Upper lobe of right lung (tissue), 1 donor: ENCODE data around the gene MET. TPM values are rescaled to one million over a fixed set of nuclear protein-coding genes. Genes with fewer than 3 reads are reported as not detected.

ENCODE experiments used
- ATAC-seq: fragments of 200-7000 bp; cut with Tn5 transposase; one replicate; pipeline ENCODE4 v1.9.1; 2020; ENCODE audit warnings: mild to moderate bottlenecking, moderate library complexity
- DNase-seq: peaks from one replicate; pipeline ENCODE4 v3.0.0-alpha.2; 2020
- H3K27ac ChIP-seq: fragments of 200-600 bp; one replicate; pipeline ENCODE4 v1.8.0; 2022
- H3K27me3 ChIP-seq: fragments of 200-600 bp; one replicate; pipeline ENCODE4 v1.8.0; 2022; ENCODE audit warnings: mild to moderate bottlenecking
- H3K36me3 ChIP-seq: fragments of 200-600 bp; one replicate; pipeline ENCODE4 v1.8.0; 2022
- H3K4me1 ChIP-seq: fragments of 200-600 bp; one replicate; pipeline ENCODE4 v1.8.0; 2022
- H3K4me3 ChIP-seq: fragments of 200-600 bp; one replicate; pipeline ENCODE4 v1.8.0; 2022; ENCODE audit warnings: mild to moderate bottlenecking
- H3K9me3 ChIP-seq: fragments of 200-600 bp; one replicate; pipeline ENCODE4 v1.8.0; 2022
- CTCF ChIP-seq: fragments of 200-600 bp; IDR thresholded peaks from one replicate; pipeline ENCODE4 v1.8.0; 2022; ENCODE audit warnings: antibody characterized with exemption
- intact Hi-C: fragments of 100-400 bp; cut with DNase I; formaldehyde crosslinking; loops from one replicate; pipeline ENCODE4 v1.11.0; 2022
- total RNA-seq: library from RNA; stranded (reverse); fragmentation: NEBNext Ultra II Directional; extraction: Animal tissue kit (Norgen Biotek cat#: 25700); gene quantifications from one replicate; pipeline ENCODE4 v1.2.1, GENCODE V29; 2021
- donor health status: DM: no; HTN: yes; CAD: no; lungs with severe emphysema.

MET gene
- total RNA-seq, 1 donor from 2014 or later: 69.6 TPM

GRCh38 chr7:116780521-116780920 is 108.5 kb downstream of the MET start:
- TF ChIP-seq CTCF: no peak
- H3K9me3 ChIP-seq: no peaks in the 10 kb centered on the region
- intact Hi-C loops: no loop called here
- no peaks in the 10 kb centered on the region for H3K27me3 ChIP-seq
- peaks cover 14% of the 10 kb centered on the region for H3K4me1 ChIP-seq
- H3K27ac ChIP-seq: no peak overlapping the region
- DNase-seq (no peak), ATAC-seq (no peak)
- H3K4me3 ChIP-seq: no peak overlapping the region
- H3K36me3 ChIP-seq: no peaks in the 10 kb centered on the region

- H3K4me3 ChIP-seq: no peak overlapping the region
- ATAC-seq (peak; percentile 88), DNase-seq (no peak)
- H3K36me3 ChIP-seq: no peaks in the 10 kb centered on the region
- H3K9me3 ChIP-seq: no peaks in the 10 kb centered on the region
- intact Hi-C loops: no loop called here
- H3K27me3 ChIP-seq: no peaks in the 10 kb centered on the region
- H3K27ac ChIP-seq: no peak overlapping the region
- peaks cover 14% of the 10 kb centered on the region for H3K4me1 ChIP-seq
- no peak for TF ChIP-seq CTCF
Measured at GRCh38 chr7:116780966-116781365, 109.0 kb downstream of the MET start.

GRCh38 chr7:116781584-116781983 is 109.6 kb downstream of the MET start:
- no peaks in the 10 kb centered on the region for H3K9me3 ChIP-seq
- peaks cover 14% of the 10 kb centered on the region for H3K4me1 ChIP-seq
- H3K27me3 ChIP-seq: no peaks in the 10 kb centered on the region
- TF ChIP-seq CTCF: no peak
- H3K27ac ChIP-seq: no peak overlapping the region
- no peak overlapping the region for H3K4me3 ChIP-seq
- no peaks in the 10 kb centered on the region for H3K36me3 ChIP-seq
- DNase-seq: no peak
- intact Hi-C loops: no loop called here
- ATAC-seq: no peak

GRCh38 chr7:116782177-116782711 is 110.2 kb downstream of the MET start:
- Histone ChIP-seq H3K4me3 (no peak overlapping the region), H3K27me3 (no peaks in the 10 kb centered on the region), H3K27ac (no peak overlapping the region), H3K9me3 (no peaks in the 10 kb centered on the region), H3K36me3 (no peaks in the 10 kb centered on the region), H3K4me1 (peaks cover 14% of the 10 kb centered on the region)
- DNase-seq (no peak), ATAC-seq (no peak)
- no peak for TF ChIP-seq CTCF
- intact Hi-C loops: no loop called here

- peaks cover 14% of the 10 kb centered on the region for H3K4me1 ChIP-seq
- H3K4me3 ChIP-seq: no peak overlapping the region
- no peak for TF ChIP-seq CTCF
- intact Hi-C loops: no loop called here
- H3K9me3 ChIP-seq: no peaks in the 10 kb centered on the region
- no peaks in the 10 kb centered on the region for H3K36me3 ChIP-seq
- DNase-seq (no peak), ATAC-seq (no peak)
- H3K27me3 ChIP-seq: no peaks in the 10 kb centered on the region
- no peak overlapping the region for H3K27ac ChIP-seq
Measured at GRCh38 chr7:116783666-116784318, 111.8 kb downstream of the MET start.
